A172 (cell line): ENCODE data around the gene FTCDNL1. TPM values are rescaled to one million over a fixed set of nuclear protein-coding genes. Genes with fewer than 3 reads are reported as not detected.

Experiments used
- DNase-seq: peaks from one replicate; pipeline ENCODE4 v3.0.0-alpha.2; 2015; ENCODE audit warnings: low spot score
- total RNA-seq: library from RNA; depleted of rRNA; stranded (reverse); fragments of >200 nt; shearing (Covaris generic); gene quantifications from 2 replicates; pipeline ENCODE4 v1.2.3, GENCODE V29; 2014

The FTCDNL1 gene
- total RNA-seq, 1 experiment from 2014 or later: 4.2 TPM

DNA sequence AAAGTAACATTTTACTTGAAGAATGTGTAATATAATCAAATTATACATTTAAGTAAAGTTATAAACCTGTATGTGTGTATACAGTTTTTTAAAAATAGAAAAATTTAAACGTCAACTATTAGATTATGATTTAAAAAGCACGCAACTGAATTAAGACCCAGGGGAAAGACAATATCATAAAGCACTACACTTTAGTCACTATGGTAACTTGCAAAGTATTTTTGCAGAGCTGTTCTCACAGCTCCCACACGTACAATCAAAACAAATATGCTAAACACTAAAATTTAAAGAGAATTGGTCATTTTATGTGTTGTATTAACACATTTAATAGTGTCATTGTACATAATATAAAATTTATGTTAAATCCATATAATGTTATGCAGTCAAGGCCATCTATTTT is 59.7 kb downstream of the FTCDNL1 start:
- DNase-seq: no peak

DNA sequence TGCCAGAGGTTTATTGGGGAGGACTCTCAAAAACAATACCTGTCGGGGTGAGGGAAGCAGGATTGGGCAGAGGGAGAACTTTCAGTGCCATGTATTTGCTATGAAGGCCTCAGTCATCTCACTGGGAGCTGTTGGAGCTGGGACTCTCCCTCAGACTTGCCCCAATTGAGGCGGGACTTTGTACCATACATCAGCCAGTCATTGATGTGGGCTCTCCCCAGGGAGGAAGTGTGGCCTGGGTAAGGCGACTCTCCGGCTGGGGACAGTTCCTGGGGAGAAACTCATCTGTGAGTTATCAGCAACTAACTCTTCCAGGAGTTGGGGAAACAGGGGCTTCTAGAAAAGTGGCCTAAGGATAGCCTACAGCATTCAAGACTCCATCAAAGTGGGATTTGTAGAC is 66.5 kb downstream of the FTCDNL1 start:
- no peak for DNase-seq

DNA sequence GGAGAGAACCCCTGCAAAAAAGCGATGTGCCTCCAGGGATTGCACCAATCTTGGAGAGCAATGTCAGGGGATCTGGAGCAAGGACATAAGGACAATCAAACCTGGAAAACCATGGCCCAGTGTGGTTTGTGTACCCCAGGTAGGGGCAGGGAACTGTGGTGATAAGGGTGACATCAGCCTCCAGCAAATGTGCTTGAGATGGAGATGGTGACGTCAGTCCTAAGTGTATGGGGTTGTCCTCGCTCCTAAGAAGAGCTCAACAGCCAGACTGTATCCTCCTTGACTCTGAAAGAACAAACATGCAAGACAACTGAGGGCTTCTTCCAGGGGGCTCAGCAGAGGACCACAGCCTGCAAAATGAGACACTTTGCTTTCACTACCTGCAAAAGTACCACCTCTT is 71.4 kb downstream of the FTCDNL1 start:
- no peak for DNase-seq

DNA sequence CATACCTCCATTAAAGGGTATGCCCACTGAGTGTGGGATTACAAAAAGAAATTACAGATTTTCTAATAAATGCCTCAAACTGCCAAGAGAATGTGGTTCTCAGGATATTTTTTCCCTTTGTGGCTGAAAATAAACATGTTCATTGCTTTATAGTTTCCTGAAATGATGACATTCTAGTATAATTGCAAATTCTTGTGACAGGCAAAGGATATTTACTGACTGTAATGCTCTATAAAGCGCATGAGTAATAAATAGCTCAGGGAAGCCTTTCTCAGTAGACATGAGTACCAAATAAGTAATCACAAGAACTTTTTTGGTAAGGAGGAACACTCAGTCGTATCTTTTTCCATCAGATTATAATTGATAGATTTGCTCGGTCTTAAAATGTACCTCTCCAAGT is 72.3 kb downstream of the FTCDNL1 start:
- DNase-seq: peak; percentile 42

DNA sequence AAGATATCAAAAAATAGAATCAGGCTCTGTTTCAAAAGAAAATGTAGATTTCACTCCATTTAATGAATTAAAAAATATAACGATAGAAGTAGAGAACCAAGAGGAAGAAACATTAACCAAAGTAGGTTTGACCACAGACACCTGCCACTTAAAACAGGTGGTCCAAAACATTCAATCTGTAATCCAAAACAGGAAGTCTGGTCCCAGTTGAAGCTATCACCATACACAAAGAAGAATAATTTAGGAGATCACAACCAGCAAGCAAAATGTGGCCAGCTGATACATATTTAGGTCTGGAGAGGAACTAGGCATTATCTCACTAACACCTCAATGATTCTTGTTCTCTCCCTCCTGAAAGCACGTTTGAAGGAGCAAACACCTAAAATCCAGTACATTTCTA is 73.1 kb downstream of the FTCDNL1 start:
- no peak for DNase-seq

DNA sequence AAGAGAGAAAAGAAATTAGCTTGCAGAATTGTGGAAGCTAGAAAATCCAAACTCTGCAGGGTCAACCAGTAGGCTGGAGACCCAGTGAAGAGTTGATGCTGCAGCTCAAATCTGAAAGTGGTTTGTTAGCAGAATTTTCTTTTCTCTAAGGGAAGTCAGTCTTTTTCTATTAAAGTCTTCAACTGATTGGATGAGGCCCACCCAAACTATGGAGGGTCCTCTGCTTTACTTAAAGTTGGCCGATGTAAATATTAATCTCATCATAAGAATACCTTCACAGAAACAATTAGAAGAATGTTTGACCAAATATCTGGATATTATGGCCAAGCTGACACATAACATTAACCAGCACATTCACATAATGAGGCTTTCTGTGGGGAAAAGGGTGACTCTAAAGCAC is 73.7 kb downstream of the FTCDNL1 start:
- no peak for DNase-seq

DNA sequence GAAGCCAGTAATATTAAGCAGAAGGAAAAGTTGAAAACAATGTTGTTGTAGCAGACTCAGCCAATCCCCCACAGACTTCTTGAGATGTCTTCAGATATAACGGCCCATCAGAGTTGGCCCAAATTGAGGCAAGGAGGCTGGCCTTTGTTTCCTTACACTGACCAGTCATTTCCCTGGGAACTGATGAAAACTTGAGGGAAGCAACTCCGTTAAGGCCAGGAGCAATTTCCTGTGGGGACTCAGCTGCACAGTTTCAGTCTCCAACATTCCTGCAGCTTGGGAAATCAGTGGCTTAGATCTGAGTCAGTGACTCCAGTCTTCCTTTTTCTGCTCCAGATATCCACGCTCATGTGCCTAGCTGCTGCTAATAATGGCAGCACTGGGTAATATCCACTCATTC is 75.7 kb downstream of the FTCDNL1 start:
- no peak for DNase-seq

DNA sequence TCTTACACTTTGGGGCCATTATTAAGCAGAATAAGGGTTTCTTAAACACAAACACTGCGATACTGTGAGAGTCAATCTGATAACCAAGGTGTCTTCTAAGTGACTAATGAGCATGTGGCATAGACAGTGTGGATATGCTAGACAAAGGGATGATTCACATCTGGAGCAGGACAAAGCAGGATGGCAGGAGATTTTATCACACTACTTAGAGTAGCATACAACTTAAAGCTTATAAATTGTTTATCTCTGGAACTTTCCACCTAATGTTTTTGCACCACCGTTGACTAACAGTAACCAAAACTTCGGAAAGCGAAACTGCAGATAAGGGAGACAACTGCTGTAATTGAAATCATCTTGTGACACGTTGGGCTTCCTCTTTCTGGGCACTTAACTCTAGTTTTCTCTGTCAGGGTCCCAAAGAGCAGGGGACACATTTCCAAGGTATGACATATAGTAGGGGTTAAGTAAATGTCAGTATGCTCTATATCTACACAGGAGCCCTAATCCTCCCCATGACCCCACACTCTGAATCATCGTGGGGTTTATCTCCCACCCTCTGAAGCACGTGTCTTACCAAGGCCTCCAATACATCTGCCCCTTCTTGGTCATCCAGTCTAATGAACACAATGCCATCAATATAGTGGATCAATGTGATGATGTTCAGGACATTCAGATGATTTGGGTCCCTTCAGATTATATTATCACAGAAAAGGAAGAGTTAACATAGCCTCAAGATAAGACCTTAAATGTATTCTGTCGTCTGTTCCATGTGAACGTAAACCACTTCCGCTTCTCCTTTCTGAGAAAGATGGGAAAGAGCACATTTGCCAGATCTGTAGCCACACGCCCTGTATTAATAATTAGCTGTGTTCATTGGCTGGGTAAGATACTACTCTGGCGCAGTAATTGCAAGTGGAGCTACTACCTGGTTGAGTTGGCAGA is 78.7 kb downstream of the FTCDNL1 start:
- DNase-seq: peak; percentile 40

DNA sequence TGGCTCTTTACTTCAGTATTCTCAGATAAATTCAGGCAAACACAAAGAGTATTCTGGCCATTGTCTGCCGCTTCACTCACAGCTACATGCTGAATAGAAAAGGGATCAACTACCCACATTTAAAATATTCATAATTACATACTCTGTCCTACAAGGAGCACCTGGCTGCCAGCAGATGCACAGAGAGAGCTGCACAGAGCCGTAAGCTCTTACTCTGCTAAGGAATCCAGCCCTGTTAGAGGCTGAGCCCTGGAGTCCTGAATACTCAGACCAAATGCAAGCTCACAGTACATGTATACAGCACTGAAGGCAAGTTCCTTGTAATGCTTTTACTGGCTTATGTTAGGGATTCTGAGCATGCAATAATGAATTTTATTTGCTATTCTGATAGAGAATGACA is 80.3 kb downstream of the FTCDNL1 start:
- no peak for DNase-seq

DNA sequence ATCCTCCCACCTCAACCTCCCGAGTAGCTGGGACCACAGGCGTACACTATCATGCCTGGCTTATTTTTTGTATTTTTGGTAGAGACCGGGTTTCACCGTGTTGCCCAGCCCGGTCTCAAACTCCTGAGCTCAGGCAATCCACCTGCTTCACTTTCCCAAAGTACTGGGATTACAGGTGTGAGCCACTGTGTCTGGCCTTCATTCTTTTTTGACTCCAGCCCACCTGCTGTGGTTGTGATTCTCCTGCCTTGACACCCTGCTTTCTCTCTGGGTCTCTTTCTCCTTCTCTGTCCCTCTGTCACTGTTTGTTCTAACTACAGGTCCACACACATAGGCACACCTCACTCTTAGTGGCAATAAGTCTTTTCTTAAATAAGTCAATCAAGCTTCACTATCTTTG is 85.3 kb downstream of the FTCDNL1 start:
- no peak for DNase-seq

DNA sequence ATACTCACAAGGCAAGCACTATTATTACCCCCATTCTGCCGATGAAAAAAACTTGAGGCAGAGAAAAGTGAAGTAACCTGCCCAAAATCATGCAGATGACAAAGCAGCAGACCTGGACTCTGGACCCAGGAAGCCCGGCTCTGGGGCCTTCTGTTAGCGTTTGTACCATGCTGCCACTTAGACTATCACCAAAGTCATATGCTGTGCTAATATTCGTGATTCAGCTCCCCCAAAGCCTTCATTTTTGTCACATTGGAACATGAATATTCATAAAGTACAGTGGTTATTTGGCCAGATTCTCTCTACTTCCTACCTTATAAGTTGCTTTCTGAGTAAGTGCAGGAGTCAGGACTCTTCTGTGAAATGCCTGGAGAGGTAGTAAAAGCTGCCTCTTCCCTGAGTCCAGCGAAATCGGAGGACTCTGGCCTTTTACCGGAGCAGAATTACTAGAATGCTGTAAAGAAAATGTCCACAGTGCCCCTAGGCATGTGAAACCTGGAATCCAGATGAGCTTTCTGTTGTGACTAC is 86.7 kb downstream of the FTCDNL1 start:
- no peak for DNase-seq

DNA sequence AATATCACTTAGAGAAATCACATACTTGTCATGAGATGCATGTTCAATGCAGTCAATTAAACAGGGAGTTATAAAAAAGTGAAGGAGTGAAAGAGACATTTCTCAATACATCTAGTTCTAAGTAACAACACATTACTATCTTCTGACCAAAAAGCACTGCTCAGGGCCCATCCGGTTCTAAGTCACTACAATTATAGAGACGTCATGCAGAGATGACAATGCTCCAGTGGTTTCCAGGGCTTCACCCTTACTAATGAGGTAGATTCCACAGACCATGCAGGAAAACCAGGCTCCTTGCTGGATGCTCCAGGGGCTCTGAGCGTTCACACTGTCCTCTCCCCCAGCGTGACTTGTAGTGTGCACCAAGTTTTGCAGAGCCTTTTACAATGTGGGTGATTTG is 88.0 kb downstream of the FTCDNL1 start:
- peak; percentile 32 for DNase-seq

DNA sequence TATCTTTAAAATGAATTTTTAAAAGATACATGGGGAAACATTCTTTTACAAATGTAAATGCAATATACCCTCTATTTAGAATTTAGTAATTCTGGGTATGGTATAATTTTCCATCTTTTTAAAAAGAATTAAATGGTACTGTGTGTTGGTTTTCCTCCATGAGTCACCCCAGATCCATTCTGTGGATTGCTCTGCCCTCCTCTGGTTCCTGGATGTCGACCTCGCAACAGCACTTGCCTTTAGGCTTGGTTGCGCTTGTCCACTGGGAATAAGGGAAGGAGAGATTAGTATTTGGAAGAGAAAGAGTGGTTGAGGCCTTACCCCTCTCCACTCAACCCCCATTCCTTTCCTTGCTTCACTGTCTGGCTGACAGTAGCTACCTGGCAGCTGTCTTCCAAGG is 90.4 kb downstream of the FTCDNL1 start:
- DNase-seq: no peak

DNA sequence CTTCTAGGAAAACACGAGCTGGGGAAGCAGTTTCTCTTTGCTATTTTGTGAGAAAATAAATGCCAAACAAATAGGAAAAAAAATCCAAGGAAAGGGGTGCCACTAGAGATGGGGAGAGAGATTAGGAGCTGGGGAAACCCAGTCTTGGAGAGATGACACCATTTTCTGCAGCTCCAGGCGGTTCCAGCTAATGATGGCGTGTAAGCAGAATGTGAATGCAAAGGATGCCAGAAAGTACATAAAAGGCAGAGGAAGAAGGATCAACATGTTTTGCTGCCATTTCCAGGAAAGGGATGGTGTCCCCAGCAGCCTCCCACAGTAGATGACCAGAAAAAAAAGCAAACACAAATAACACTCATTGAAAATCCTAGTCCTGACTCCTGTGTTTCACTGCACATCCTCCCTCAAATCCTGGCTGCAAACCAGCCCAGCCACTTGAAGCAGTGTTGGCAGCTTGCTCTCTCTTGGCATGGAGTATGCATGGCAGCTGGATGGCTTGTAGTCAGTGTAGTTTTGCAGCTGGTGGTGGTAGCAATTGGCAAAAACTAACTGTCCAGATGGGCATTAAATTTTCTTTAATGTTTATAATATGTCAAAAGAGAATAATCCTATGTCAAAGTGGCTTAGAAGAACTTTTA is 93.6 kb downstream of the FTCDNL1 start:
- DNase-seq: peak; percentile 21

DNA sequence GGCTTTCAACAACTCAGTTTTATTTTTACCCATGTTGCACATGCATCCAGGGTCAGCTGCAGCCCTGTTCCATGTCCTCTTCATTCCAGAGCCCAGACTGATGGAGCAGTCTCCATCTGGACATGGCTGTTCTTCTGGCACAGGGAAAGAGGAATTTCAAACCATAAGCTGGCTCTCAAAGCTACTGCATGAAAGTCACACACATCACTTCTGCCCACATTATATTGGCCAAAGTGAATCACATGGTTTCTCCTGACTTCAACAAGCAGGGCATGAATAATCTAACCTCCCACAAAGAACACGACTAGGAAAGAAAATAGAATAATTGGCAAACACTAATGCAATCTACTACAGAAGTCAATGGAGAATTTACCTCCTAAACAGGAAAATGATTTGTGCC is 94.2 kb downstream of the FTCDNL1 start:
- DNase-seq: no peak

DNA sequence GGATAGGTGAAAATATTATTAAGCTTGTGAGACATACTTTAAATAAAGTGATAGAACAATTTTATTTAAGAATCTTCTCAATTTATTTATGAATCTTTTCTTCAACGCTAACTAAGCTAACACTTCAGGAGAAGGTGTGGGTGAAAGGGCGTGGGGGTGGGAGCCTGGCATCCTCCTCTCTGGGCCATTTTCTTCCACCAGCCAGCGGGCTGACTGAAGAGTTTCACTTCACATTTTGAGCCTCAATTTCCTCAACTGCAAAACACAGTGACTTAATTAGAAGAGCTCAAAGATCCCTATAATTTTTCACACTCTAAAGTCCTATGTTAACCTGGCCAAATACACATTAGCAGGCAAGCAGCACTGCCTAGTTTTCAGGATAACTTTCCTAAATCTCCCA is 94.8 kb downstream of the FTCDNL1 start:
- DNase-seq: no peak

DNA sequence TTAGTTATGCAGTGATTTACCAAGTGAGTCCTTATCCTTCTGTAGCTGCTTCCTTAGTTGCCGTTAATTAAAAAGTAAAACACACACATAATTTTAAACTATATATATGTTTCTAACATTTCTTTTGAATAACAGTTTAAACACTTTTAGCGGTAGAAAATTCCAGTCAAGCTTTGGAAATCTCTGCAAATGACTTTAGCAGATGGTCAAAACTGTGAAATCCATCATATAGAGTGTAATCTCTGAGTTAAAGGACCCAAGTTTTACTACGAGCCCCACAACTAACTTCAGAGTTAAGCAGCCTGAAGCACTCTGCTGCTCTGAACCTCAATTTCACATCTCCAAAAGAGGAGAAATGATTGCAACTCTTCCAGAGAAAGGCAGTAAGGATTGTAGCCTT is 96.2 kb downstream of the FTCDNL1 start:
- DNase-seq: no peak

DNA sequence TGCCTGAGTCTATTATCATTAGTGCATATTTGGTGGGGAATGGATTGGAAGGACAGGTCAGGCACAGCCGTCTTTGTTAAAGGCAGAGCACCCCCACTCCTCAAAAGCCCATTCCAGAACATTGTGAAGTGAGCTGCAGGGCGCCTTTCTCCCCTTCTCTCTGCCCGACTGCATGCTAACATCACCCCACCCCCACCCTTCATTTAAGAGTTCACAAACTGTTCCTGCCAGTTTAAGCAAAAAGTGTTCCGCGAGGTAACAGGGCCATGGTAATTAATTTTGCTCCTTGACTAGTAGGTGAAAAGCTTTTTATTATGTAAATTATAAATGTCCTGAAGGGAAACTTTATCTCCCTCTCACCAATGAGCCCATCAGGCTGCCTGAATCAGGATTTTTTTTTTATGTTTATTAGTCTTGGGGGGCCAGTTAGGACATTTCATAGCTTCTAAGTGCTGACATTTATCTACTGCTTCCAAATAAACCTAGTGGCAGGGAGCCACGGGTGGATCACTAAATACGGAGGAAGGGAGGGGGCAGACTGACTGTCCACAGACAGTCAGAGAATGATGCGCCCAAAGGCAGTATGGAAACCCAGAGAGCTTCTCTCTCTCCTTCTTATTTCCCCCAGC is 99.4 kb downstream of the FTCDNL1 start:
- no peak for DNase-seq

DNA sequence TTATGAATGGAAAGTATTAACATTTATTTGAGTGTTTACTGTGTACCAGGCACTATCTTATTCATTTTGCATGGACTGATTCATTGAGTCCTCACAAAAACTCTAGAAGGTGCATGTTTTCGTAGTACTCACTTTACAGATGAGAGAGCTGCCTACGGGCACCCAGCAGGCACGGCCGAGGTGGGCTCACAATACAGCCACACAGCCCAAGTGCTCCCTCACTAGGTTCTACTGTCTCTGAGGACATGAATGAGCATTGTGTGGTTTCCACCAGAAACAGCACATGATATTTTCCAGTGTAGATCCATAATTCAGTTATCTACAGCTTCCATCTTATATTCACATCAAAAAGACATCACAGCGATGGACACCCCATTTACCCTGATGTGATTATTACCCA is 101.4 kb downstream of the FTCDNL1 start:
- no peak for DNase-seq

DNA sequence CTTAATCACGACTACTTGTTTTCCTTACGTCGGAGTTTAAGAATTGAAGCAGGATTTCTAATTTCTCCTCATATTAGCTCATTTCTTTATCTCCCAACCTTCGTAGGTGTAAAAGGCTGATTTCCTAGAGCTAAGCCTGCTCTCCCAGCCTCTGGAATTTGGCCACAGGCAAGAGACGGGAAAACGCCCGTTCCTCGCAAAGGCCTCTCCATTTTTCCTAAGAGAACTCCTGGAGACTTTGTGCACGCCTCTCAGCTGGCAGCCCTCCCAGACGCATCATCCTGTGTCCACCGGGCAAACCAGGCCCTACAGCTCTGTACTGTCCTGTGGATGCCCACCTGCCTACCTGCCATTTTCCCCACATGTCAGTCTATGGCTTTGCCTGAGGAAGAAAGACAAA is 106.3 kb downstream of the FTCDNL1 start:
- DNase-seq: no peak

DNA sequence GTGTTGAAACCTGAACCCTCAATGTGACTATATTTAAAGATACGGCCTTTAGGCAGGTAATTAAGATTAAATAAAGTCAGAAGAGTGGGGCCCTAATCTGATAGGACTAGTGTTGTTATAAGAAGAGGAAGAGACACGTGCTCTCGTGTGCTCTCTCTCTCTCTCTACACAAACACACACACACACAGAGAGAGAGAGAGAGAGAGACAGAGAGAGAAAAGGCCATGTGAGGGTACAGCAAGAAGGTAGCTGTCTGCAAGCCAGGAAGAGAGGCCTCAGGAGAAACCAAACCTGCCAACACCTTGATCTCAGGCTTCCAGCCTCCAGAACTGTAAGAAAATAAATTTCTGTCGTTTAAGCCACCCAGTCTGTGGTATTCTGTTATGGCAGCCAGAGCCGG is 106.7 kb downstream of the FTCDNL1 start:
- no peak for DNase-seq

DNA sequence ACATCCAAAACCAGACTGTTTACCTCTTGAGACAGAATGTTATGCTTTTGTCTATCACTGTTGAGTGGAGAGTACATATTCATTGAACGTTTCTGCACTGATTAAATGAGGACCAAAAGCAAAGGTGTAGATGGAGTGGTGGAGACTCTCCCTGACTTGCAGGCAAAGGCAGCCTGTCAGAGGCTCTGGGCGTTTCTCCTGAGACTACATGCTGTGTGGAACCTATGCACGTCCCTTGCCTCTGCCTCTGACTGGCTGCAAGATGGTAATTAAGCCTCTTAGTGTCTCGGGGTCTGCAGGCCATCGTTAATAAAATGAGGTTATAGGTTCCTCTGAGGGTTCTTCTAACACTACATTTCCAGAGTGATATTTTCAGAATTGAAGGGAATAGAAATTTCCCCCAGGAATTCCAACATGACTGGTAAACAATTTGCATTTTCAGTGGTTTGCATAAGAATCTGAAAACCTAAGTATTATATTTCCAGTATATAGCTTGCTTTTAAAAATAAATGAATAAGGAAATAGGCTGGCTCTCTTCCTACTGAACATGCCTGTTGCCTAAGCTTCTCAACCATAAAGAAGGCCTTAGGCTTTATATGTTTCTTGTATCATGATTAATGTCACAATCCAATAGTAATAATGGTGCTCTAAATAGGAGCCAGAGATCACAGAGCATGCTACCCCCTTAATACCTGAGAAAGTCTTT is 107.4 kb downstream of the FTCDNL1 start:
- DNase-seq: no peak
